H1 (cell line): ENCODE data around the gene ARGLU1. TPM values are rescaled to one million over a fixed set of nuclear protein-coding genes. Genes with fewer than 3 reads are reported as not detected.

Experiments
- BACH1 ChIP-seq: IDR thresholded peaks from 2 replicates; pipeline ENCODE4 v1.6.1; 2012; ENCODE audit warnings: low read length, improper control_type of control experiment
- MAX ChIP-seq: IDR thresholded peaks from 2 replicates; pipeline ENCODE4 v1.6.1; 2012; ENCODE audit warnings: inconsistent platforms
- RAD21 ChIP-seq, 2 experiments: IDR thresholded peaks in 1 of 2; conservative IDR thresholded peaks in 1 of 2; 2 replicates each; pipeline ENCODE4 v1.6.1; 2011; ENCODE audit warnings: low read depth in 2 of 2, low read length in 2 of 2, improper control_type of control experiment in 1 of 2, inconsistent platforms in 1 of 2, mild to moderate bottlenecking in 1 of 2, moderate library complexity in 1 of 2
- RBBP5 ChIP-seq: IDR thresholded peaks from 2 replicates; pipeline ENCODE4 v1.7.1; 2012; ENCODE audit warnings: low read depth, mild to moderate bottlenecking, inconsistent platforms, low read length, moderate library complexity, borderline replicate concordance
- SAP30 ChIP-seq: fragments of 300-600 bp; sonication (generic); IDR thresholded peaks from 2 replicates; pipeline ENCODE4 v1.7.1; 2012; ENCODE audit warnings: low read length, moderate library complexity, mild to moderate bottlenecking, inconsistent platforms; ENCODE audit not compliant: insufficient read depth, insufficient replicate concordance
- SIN3A ChIP-seq, 2 experiments: IDR thresholded peaks in 1 of 2; conservative IDR thresholded peaks in 1 of 2; 2 replicates each; pipeline ENCODE4 v1.6.1; 2011 to 2012; ENCODE audit warnings: low read length in 2 of 2, improper control_type of control experiment in 1 of 2, low read depth in 1 of 2, mild to moderate bottlenecking in 1 of 2
- SP4 ChIP-seq: IDR thresholded peaks from 2 replicates; pipeline ENCODE4 v1.6.1; 2012; ENCODE audit warnings: low read length, inconsistent platforms
- TCF12 ChIP-seq: IDR thresholded peaks from 2 replicates; pipeline ENCODE4 v1.6.1; 2011; ENCODE audit warnings: low read depth, mild to moderate bottlenecking, low read length
- YY1 ChIP-seq: IDR thresholded peaks from 2 replicates; pipeline ENCODE4 v1.6.1; 2011; ENCODE audit warnings: low read depth, mild to moderate bottlenecking, low read length
- polyA plus RNA-seq, 7 experiments: library from polyadenylated mRNA; depleted of rRNA in 3 of 7; stranded (reverse) in 5 of 7; unstranded in 2 of 7; fragments of >200 nt in 5 of 7; fragments of 200-250 nt in 2 of 7; gene quantifications; 1 replicate in 5 of 7; 2 replicates in 1 of 7; 4 replicates in 1 of 7; pipeline versions ENCODE4 v1.2.1 to v1.2.3, GENCODE V29; 2011 to 2013; ENCODE audit warnings: missing spikeins in 2 of 7, mixed read lengths in 2 of 7
- total RNA-seq: library from RNA; stranded (reverse); fragmentation: NEBNext Ultra II Directional; extraction: Animal tissue kit (Norgen Biotek cat#: 25700); gene quantifications from 2 replicates; pipeline ENCODE4 v1.2.1, GENCODE V29; 2021

ARGLU1 gene
- total and polyA plus RNA-seq, 2 of the 8 experiments (the other 6 are each of a cell fraction or from before 2014, with no cell fraction given), result 47.8 to 84.9 TPM

GRCh38 chr13:106567474-106568298, at the start of gene ARGLU1 (continued):
- TF ChIP-seq RAD21 (IDR thresholded peaks at IDR 0.05 in 1 of 2, conservative IDR thresholded peaks at IDR 0.05 in 1 of 2; ENCODE audit: low read depth in 2 of 2, low read length in 2 of 2) (no peak), TCF12 (no peak), YY1 (peak; percentile 93), SIN3A (conservative IDR thresholded peaks at IDR 0.05 in 1 of 2, IDR thresholded peaks at IDR 0.05 in 1 of 2; ENCODE audit: low read depth in 1 of 2, low read length in 2 of 2) (peak in 1 of 2 experiments; percentile 78; a peak in 1 of 4 replicates), SAP30 (peak; percentile 26), MAX (peak; percentile 69), SP4 (peak; percentile 74; the same call in 1 of the 2 replicates), BACH1 (no peak), RBBP5 (peak; percentile 59; the same call in 1 of the 2 replicates)
